ENCODE measurements around the gene UCHL3.

DNA sequence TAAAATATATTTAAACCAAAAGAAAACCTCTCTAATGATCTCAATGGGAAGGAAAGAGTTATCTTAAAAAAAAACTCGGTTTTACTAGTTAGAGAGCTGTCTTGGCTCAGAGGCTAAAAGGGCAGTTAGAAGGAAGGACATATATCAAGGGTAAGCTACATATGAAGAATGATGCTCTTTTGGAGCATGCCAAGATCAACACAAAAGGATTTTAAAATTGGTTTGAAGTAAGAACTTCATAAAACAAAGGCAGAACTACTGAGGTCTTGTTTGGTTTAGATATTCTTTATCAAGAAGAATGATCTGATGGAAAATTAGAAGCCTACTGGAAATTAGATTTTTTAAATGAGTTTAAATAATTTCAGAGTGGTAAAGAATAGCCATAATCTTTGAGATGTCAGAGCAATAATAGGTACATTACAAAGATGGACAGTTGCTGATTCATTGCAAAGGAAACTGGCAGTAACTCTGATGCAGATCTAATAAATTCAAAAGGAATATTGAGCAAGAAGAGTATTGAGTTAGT lies 47.1 kb downstream of the UCHL3 start:
- TF ChIP-seq, protein P1, sequence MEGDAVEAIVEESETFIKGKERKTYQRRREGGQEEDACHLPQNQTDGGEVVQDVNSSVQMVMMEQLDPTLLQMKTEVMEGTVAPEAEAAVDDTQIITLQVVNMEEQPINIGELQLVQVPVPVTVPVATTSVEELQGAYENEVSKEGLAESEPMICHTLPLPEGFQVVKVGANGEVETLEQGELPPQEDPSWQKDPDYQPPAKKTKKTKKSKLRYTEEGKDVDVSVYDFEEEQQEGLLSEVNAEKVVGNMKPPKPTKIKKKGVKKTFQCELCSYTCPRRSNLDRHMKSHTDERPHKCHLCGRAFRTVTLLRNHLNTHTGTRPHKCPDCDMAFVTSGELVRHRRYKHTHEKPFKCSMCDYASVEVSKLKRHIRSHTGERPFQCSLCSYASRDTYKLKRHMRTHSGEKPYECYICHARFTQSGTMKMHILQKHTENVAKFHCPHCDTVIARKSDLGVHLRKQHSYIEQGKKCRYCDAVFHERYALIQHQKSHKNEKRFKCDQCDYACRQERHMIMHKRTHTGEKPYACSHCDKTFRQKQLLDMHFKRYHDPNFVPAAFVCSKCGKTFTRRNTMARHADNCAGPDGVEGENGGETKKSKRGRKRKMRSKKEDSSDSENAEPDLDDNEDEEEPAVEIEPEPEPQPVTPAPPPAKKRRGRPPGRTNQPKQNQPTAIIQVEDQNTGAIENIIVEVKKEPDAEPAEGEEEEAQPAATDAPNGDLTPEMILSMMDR (IDR thresholded peaks at IDR 0.05), result no peak
- TF ChIP-seq CEBPB (IDR thresholded peaks at IDR 0.05) (no peak), RCOR1 (IDR thresholded peaks at IDR 0.05; ENCODE audit: low read depth, low read length) (no peak), POLR2AphosphoS2 (conservative IDR thresholded peaks at IDR 0.05; ENCODE audit: low read length) (no peak), EP300 (IDR thresholded peaks at IDR 0.05) (no peak), ZC3H11A (IDR thresholded peaks at IDR 0.05) (no peak), CHD4 (IDR thresholded peaks at IDR 0.05; ENCODE audit: borderline replicate concordance) (no peak), SMC3 (IDR thresholded peaks at IDR 0.05) (no peak), EHMT2 (IDR thresholded peaks at IDR 0.05; ENCODE audit: low read depth) (no peak)
- TF ChIP-seq, protein P2, sequence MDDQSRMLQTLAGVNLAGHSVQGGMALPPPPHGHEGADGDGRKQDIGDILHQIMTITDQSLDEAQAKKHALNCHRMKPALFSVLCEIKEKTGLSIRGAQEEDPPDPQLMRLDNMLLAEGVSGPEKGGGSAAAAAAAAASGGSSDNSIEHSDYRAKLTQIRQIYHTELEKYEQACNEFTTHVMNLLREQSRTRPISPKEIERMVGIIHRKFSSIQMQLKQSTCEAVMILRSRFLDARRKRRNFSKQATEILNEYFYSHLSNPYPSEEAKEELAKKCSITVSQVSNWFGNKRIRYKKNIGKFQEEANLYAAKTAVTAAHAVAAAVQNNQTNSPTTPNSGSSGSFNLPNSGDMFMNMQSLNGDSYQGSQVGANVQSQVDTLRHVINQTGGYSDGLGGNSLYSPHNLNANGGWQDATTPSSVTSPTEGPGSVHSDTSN (IDR thresholded peaks at IDR 0.05), result no peak

All from A549 (cell line).